Keratinocyte (primary cell): ENCODE data around the gene SPATA45.

Experiments used
- CTCF ChIP-seq, 3 experiments: IDR thresholded peaks in 1 of 3; conservative IDR thresholded peaks in 1 of 3; optimal IDR thresholded peaks in 1 of 3; 2 replicates in 2 of 3; 3 replicates in 1 of 3; pipeline versions ENCODE3 to v1.5.1; 2011; ENCODE audit warnings: low read length in 3 of 3, mild to moderate bottlenecking in 3 of 3, moderate library complexity in 2 of 3, control low read depth in 1 of 3, inconsistent platforms in 1 of 3; ENCODE audit not compliant: insufficient read depth in 2 of 3; ENCODE audit errors: extremely low read depth in 1 of 3
- EZH2 ChIP-seq: IDR thresholded peaks from one replicate; pipeline ENCODE4 v1.6.1; 2012; ENCODE audit warnings: inconsistent platforms, mild to moderate bottlenecking, low read length, moderate library complexity

GRCh38 chr1:212782422-212783154 lies 64.9 kb downstream of the SPATA45 start:
- TF ChIP-seq CTCF (optimal IDR thresholded peaks at IDR 0.05 in 1 of 3, IDR thresholded peaks at IDR 0.05 in 1 of 3, conservative IDR thresholded peaks at IDR 0.05 in 1 of 3; ENCODE audit: extremely low read depth in 1 of 3, insufficient read depth in 2 of 3, low read length in 3 of 3) (peak in 2 of 3 experiments; percentile 36 to 52), EZH2 (no peak)
